ENCODE results near the gene PMM2.

Gene PMM2

DNA sequence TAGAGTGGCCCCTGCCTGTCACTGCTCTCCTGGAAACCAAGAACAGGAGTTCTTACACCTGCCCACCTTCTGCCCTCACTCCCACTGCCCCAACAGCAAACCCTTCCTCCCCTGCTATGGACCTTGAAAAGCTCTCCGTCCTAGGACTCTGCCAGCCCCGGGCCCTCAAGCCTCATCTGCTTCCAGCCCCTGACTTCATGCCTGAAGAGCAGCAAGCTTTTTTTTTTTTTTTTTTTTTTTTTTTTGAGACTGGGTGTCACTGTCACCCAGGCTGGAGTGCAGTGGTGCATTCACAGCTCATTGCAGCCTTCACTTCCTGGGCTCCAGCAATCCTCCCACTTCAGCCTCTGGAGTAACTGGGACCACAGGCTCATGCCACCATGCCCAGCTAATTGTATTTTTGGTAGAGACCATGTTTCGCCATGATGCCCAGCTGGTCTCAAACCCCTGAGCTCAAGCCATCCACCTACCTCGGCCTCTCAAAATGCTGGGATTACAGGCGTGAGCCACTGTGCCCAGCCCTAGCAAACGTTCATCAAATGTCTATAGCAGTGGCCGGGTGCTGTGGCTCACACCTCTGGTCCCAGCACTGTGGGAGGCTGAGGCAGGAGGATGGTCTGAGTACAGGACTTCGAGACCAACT is 54.2 kb downstream of the PMM2 start:
- no peak for DNase-seq (ENCODE audit: low read depth)

DNA sequence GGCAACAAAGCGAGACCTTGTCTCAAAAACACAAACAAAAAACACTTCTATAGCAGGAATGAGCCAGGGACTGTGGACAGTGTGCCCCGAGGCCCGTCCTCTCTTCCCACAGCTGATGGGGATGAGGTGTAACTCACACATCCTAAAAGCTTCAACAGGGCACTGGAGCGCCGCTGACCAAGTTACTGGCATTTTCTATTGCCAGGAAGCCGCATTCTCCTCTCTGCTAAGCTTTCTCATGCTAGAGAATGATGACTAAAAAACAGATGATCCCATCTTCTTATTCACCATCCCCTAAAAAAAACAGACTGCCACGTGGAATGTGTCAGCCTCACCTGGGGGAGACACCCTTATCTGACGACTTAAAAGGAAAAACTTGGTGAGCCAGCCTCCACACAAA is 54.9 kb downstream of the PMM2 start:
- DNase-seq (ENCODE audit: low read depth): no peak

DNA sequence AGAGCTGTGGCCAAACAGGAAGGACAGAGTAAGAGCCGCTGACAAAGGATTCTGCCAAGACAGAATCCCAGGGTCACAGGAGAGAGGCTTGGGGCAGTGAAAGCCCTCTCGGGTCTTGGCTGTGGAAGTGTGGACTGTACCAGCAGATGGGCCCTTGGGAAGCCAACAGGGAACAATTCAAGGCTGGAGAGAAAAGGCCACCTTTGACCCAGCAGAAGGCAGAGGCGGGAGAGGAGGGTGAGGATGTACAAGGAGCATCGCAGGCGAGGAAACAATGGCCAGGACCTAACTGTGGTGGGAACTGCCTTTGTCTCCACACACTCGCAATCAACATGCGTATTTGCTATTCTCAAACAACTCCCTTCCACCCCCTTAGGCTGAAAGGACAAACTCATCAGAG is 55.5 kb downstream of the PMM2 start:
- DNase-seq (ENCODE audit: low read depth): no peak

DNA sequence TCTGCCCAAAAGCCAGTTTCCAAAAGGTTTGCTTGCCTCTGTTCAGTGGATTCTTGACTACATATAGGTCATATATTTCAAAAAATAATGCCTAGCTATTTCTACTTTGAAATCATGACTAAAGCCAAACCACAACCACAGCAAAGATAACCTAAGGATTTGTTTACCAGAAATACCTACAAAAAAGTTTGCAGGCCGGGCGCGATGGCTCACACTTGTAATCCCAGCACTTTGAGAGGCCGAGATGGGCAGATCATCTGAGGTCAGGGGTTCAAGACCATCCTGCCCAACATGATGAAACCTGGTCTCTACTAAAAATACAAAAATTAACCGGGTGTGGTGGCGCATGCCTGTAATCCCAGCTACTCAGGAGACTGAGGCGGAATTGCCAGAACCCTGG is 56.0 kb downstream of the PMM2 start:
- DNase-seq (ENCODE audit: low read depth): no peak

DNA sequence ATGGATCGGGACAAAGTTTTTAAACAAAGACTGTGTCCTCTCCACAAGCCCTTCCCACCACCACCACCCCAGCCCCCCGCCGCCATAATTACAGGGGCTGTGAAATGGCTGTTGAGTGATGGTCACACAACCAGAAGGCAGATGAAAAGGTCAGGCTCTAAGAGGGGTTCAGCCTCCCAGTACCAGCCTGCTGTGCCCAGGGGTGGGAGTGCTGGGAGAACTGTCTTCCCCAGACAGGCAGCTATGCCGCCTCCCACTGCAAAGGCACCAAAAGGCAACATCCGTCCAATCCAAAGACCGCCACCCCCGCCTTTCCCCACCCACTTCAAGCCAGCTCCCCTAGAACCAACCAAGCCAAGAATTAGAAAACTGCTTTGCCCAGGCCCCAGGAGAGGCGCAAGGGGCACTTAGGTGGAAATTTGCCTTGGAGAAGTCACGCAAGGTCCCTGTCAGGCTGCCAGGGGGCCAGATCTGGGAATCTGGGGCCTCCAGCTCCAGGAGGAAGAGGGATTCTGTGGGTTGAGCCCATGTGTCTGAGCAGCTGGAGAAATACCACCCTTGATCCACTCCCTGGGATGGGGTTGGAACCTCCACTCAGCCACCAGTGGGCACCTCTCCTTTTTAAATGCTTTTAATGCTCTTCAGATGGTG is 56.8 kb downstream of the PMM2 start:
- no peak for DNase-seq (ENCODE audit: low read depth)

DNA sequence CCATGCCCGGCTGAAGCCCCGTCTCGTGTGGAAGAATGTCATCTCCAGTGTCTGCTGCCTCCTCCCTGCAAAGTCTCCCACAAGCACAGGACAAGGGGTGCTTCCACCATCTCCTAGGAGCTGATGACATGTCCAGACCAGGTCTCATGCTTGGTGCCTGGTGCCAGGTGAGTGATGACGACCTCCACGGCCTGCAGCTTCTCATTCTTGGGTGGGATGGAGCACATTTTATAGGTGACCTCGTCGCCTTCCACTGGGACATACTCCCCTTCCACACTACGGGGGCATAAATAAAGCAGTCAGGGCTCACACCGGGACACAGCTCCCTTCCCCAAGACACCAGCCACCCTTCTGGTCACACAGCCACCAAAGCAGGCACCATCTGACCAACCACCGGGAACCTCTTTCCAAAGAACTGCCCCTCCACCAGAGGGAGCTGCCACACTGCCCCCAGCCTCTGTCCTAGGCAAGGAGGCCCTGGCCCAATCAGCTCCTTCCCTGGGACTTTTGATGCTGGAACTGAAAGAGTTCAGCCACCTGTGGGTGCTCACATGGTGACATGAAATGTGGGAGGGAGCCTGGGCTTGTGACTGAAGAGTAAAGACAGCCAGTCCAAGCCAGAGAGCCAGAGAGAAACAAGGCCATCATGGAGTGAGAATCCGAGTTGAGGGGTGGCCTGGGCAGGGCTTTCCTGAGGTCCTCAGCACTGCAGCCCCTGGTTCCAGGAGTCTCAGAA is 57.6 kb downstream of the PMM2 start:
- no peak for DNase-seq (ENCODE audit: low read depth)

DNA sequence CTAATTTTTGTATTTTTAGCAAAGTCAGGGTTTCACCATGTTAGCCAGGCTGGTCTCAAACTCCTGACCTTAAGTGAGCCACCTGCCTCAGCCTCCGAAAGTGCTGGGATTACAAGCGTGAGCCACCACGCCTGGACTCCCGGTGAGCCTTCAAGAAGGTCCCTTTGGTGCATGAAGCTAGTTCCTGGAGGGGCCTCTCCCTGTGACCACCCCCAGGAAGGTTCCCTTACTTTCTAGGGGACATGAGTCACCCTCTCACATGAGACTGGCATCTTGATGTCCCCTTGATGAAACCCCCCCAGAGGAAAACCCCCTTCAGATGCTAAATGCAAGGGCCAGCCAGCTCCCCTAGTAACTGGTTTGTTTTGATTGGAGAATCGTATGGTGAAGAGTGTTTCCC is 58.3 kb downstream of the PMM2 start:
- no peak for DNase-seq (ENCODE audit: low read depth)

DNA sequence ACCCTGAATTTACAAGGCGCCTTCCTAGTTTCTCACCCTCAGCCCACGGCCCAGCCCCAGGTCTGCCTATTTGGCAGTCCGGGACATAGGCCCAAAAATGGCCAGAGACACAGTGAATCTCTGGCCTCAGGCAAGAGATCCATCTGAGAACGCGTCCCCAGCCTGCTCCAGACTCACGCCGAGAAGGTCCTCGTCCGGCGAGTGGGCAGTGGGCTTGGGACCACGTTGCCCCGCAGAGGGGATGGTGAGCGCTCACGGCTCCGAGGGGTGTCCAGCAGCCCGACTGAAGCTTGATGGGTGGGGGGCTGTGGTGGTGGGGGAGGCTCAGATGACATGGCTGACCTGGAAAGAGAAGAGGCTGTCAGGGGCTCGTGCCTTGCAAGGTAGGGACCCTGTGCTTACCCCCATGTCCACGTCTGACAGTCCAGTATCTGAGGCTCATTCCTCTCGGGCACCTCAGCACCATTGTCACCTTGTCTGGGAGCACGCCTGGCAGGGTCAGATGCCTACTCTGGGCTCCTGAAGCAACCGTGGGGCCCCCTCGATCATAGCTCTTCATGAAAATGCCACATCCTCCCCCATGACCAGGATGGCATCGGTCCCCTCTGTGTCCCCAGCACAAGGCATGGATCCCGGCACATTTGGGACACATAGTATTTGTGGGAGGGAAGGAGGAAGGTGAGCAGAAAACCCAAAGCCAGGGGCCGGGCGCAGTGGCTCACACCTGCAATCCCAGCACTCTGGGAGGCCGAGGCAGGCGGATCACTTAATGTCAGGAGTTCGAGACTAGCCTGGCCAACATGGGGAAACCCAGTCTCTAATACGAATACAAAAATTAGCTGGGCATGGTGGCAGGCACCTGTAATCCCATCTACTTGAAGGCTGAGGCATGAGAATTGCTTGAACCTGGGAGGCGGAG is 61.6 kb downstream of the PMM2 start:
- no peak for DNase-seq (ENCODE audit: low read depth)

DNA sequence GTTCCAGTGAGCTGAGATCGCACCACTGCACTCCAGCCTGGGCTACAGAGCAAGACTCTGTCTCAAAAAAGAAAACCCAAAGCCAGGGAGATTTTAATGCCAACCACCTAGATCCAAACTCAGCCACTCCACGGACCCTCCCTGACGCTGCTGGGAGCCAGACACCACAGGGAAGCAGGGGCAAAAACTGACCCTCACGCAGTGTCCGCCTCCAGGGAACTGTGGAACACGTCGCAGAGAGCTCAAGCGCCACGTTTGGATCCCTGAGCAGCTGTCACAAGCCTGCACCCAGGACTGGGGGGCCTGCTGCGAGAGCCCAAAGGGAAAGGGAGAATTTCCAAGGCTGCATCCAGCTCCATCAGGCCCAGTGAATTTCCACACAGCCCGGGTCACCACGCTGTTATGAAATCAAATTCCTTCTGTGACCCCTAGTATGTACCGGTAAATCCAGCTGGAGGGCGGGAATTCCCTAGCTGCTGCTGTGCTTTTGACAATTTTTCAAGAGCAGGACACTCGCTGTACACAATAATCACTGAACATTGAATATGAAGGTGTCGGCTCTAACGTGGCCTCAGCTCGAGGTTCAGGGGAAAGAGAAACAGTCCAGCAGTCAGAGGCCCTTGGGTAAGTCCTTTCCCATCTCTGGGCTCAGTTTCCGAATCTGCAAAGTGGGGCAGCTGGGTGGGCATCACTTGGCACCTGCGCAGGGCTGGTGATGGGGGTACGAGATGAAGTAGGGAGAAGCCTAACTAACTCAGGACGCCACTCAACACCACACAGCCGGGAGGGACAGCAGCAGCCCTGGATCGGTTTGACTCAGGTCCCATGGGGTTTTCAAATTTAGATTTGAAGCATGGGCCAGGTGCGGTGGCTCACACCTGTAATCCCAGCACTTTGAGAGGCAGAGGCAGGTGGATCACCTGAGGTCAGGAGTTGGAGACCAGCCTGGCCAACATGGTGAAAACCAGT is 62.6 kb downstream of the PMM2 start:
- DNase-seq (ENCODE audit: low read depth): no peak

DNA sequence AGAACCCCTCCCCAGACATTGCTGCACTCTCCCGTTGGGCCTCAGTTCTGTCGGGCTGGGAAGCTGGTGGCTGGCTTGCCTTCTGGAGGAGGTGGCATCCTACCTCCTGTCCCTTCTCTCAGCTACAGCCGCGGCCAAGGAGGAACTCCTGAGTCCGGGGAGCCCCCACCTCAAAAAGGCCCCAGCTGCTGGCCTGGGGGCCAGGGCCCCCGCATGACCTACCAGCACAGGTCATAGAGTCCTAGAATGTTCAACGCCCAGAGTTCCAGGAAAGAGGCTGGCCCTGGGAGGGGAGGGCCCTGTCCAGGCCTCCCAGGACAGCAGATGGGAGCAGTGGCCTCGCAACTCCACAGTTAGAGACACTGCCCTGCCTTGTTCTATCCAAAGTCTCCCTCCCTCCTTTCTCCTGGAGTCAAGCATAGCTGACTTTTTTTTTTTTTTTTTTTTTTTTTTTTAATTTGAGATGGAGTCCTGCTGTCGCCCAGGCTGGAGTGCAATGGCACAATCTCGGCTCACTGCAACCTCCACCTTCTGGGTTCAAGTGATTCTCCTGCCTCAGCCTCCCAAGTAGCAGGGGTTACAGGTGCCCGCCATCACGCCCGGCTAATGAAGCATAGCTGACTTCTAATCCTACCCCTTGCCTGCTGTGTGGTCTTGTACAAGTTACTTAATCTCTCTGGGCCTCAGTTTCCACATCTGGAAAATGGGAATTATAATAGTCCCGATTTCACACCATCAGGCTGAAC is 64.1 kb downstream of the PMM2 start:
- DNase-seq (ENCODE audit: low read depth): no peak

DNA sequence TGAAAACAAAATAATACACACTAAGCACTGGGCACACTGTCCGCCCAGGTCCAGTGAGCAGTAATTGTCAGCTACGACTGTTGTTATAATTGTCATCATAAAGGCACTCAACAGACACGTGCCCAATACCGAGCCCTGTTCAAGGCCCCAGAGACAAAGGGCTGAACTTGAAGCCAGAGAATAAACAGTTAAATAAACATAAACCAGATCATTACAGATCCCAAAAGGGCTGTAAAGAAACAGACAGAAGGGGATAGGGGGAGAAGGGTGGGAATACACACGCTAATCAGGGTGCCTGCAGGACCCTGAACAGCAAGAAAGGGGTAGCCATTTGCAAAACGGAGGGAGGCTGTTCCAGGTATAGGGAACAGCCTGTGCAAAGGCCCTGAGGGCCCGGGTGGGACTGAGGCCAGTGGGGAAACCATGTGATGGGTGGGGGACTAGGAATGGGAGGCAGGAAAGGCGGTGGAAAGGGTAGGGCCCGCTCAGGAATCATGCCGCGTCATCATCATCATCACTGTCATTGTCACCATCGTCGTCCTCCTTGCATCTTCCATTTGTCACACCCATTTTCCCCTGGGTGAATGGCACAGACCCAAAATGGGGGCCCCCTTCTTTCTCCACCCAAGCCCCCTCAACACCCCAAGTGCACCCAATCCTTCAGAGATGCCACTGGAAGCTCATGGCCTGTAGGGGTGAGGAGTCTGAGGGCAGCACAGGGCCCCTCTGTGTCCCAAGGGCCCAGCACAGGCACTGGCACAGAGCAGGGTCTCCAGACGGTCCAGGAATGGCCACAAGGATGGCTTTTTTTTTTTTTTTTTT is 64.9 kb downstream of the PMM2 start:
- no peak for DNase-seq (ENCODE audit: low read depth)

DNA sequence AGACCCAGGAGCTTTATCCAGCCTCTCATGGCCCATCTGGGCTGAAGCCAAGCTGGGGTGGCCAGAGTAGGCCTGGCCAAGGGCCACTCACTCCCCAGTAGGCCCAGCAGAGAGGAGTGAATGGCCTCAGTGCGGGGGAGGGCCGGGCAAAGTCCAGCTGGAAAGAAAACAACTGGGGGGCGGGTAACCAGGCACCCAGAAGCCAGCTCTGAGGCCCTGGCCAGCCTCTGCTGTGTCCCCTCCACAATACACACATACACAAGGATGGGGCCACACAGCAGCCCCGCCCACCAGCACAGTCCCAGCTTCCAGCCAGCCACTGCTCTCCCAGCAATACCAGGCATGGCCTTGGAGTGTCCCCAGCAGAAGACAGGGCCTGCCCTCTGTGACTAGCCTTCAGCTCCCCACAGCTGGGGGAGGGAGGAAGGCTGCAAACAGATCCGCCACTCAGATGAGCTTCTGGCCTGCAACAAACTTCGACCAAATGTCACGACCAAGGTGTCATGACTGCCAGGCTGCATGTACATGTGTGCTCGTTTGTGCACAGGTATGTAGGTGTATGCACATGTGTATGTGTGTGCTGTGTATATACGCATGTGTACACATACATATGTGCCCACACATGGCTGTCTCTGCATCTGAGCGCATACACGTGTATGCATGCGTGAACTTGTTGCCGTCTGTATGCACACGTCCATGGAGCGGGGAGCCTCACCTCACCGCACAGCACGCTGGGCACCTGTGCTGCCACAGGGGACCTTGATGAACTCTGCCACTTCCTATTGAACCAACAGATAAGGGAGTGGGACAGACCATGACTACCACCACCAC is 66.2 kb downstream of the PMM2 start:
- no peak for DNase-seq (ENCODE audit: low read depth)

DNA sequence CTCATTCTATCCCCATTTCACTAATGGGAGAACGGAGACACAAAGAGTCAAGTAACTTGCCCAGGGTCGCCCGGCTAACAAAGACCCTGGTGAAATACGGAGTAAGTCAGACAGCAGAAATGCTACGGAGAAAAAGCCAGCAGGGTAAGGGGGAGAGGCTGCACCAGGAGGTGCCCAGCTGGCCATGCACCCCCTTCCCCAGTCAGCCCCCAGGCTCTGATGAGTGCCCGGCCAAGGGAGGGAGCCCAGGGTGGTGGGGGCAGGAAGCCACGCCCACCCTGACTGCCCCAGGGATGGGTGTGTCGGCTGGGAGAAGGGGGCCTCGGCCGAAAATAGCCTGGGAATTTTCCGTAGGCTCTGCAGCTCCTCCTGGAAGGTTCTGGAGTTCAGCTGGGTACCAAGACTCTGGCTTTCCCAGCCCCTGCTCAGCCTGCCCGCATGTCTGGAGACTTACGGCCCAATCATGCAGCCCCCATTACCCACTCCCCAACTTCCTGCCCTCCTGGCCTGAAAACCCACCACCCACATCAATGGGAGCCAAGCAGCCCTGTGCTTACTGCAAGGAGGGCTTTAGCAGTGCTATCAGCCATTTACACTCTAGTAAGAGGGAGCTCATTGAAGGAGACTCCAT is 67.0 kb downstream of the PMM2 start:
- DNase-seq (ENCODE audit: low read depth): no peak

DNA sequence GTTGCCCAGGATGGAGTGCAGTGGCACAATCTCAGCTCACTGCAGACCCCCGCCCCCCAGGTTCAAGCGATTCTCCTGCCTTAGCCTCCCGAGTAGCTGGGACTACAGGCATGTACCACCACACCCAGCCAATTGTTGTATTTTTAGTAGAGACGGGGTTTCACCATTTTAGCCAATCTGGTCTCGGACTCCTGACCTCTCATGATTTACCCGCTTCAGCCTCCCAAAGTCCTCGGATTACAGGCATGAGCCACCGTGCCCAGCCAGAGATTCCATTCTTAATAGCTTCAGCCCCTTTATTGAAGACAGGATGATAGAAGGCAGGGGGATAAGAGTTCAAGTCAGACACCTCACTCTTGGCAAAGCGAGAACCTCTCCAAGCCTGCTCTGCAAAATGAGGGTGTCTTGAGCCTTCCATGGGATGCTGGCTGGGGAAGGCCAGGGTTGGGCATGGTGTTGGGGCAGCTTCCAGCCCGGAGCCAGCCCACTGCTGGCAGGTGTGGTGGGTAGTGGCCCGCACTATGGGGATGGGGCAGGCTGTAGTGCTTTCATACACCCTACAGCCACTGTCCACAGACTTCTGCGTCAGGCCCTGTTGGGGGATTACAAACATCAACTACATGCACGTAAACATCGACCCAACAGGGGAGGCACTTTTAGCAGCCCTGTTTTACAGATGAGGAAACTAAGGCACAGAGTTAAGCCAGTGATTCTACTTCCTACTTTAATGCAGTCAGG is 67.7 kb downstream of the PMM2 start:
- DNase-seq (ENCODE audit: low read depth): no peak

DNA sequence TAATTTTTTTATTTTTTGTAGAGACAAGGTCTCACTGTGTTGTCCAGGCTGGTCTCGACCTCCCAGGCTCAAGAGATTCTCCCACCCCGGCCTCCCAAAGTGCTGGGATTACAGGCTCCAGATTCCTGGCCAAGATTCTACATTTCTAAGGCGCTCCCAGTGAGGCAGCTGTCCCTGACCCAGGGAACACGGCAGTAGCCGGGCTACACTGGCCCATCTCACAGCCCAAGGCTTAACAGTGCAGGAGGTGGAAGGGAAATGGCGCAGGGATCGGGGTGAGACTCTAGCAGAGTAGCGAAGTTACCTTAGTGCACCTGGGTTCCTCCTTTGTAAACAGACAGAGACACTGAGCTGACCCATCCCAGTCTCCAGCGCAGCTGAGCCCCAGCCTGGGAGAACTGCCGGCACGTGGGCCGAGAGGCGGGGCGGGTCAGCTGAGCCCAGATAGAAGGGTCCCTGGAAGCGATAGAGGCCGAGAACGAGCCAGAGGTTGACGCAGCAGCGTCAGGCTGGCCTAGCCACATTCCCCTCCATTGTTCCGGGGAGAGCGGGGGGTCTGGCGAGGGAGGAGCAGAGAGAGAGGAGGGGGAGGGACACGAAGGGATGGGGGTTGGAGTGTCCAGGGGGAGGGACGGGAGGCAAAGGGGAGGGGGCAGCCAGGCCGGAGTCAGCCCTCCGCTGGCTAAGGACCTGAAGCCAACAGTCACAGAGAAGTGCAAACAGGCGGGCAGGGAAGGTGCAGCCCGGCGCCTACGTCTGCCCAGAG is 68.7 kb downstream of the PMM2 start:
- DNase-seq (ENCODE audit: low read depth): no peak

DNA sequence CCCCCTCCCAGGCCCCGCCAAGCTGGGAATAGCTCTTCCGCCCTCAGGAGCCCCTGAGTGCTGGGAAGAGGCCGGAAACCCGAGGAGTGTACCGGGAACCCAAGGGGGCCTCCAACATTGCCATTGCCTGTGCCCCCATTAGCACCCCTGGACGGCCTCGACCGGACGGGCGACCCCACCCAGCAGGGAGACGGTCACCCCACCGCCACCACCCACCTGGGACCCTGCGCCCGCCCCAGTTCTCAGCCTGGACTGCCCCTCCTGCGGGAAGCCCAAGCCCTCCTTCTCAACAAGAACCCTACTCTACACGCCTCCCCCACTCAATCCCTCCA is 69.2 kb downstream of the PMM2 start:
- DNase-seq (ENCODE audit: low read depth): no peak

Data from stimulated activated CD8-positive, alpha-beta memory T cell treated with anti-CD3 and anti-CD28 coated beads, Interleukin-4, amount 100 ng/mL, for 24 hours (primary cell).